NCI-H2227 (cell line): ENCODE results near the gene MIAT.

Experiments
- DNase-seq: peaks from one replicate; lab custom pipeline; 2025; ENCODE audit not compliant: unreplicated experiment; lab: John Stamatoyannopoulos, UW

Gene MIAT

GRCh38 chr22:26665813-26666231, 8.4 kb downstream of the MIAT start:
- no peak for DNase-seq

- no peak for DNase-seq
Observed at GRCh38 chr22:26667140-26667539, 9.8 kb downstream of the MIAT start.

- peak; percentile 30 for DNase-seq
Observed at GRCh38 chr22:26669060-26669481, 11.7 kb downstream of the MIAT start.

DNA sequence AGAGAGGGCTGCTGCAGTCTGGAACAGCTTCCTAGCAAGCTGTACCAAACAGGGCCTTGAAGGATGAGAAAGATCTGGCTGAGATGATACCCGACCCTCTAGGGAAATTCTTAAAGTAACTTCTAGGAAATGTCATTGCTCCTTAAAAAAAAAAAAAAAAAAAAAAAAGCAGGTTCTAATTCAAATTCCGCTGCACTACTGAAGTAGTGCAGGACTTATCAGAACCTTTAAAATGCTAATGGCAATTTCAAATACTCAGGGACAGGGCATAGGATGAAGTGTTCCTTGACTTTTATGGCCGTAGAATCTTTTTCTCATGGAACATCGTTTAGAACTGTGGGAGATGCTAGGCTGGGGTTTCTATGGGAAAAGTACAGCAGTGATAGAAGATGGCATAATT, 13.1 kb downstream of the MIAT start:
- DNase-seq = no peak

- DNase-seq = peak; percentile 12
Observed at GRCh38 chr22:26671317-26672059, 14.1 kb downstream of the MIAT start.

GRCh38 chr22:26672060-26672471, 14.7 kb downstream of the MIAT start:
- no peak for DNase-seq

GRCh38 chr22:26672590-26673468, 15.4 kb downstream of the MIAT start:
- DNase-seq = peak; percentile 98

- no peak for DNase-seq
Observed at GRCh38 chr22:26673486-26673885, 16.1 kb downstream of the MIAT start.

DNA sequence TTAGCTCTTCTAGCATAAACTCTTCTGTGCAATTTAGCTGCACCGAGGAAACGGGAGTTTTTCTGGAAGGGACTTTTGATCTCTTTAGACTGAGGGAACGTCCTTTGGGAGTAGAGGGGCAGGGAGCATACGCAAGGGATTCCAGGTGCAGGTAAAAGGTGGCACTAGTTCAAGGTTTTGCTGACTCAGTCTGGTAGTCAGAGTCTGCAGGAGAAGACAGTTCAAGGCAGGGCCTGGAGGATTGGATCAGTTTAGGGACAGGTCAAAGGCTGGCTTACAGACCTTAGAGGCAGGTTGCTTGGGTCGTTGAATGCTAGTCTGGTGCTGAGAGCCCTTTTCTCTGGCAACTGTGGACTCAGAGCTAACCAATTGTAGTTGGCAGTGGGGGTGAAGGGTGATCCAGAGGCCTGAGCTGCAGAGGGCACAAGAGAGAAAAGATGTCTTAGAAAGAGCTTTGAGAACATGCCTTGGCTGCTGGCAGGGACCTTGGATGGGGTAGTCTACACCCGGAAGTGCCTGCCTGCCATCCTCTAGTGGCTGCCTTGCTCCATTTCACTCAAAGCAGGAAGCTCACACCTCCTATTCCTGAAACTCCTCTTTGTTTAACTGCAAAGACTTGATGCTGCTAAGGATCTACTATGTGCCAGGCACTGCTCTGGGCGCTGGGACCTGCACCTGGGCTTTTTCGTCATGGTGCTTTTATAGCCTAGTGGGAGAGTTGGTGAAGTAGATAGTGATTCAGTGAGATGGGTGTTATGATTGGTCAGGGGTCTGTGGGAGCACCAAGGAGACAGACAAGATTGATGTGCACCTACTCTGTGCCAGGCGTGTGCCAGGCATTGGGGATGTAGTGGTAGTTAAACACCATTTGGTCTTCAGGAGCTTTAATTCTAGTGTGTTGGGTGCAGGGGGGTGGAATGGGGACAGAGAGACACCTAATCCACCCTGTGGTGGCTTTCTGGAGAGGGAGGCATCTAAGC, 17.1 kb downstream of the MIAT start:
- no peak for DNase-seq

GRCh38 chr22:26675687-26676268, 18.4 kb downstream of the MIAT start:
- no peak for DNase-seq

DNA sequence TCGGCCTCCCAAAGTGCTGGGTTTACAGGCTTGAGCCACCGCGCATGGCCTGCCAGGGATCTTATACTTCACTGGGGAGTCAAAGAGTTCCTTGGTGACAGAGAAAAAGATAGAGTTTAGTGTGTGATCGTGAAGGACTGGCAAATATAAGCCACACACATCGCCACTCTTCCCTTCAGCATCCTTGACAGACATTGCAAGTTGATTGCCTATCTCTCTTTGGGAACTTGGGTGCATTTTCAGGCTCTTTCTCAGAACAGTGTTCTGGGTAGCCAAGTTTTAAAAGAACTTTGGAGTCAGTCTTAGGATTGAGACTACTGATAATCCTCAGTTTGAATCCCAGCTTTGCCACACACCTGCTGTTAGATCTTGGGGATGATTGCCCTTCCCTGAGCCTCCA, 19.8 kb downstream of the MIAT start:
- no peak for DNase-seq

GRCh38 chr22:26679003-26679629, 21.7 kb downstream of the MIAT start:
- peak; percentile 76 for DNase-seq

DNA sequence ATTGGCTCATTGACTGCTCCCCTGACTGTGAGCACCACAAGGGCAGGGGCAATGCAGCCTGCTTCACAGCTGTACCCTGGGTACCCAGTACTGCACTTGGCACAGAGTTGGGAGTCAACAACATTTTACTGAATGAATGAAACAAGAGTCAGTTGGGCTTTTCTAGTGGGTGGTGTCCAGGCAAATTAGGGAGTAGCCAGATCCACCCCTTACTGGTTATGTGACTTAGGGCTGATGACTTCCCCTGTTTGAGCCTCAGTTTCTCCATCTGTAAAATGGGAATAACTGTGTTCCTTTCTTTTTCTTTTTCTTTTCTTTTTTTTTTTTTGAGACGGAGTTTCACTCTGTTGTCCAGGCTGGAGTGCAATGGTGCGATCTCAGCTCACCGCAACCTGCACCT, 23.1 kb downstream of the MIAT start:
- no peak for DNase-seq

DNA sequence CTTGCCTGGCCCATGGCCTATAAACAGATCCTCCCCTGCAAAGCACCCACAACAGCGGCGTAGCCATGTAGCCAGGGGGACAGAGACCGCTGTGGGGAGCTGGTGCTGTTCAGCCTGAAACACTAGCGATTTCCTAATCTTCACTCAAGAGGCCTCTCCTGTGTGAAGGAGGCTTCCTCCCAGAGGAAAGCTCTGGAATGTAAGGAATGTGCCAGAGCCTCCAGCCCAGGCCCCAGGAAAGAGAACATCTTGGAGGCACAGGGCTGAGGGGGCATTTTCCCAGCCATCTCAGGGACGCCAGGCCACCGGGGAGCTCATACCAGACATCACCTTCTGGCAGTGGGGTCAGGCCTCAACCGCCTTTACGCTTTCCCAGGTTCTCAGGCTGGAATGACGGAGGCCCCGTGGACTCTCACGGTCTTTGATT, 24.0 kb downstream of the MIAT start:
- no peak for DNase-seq

DNA sequence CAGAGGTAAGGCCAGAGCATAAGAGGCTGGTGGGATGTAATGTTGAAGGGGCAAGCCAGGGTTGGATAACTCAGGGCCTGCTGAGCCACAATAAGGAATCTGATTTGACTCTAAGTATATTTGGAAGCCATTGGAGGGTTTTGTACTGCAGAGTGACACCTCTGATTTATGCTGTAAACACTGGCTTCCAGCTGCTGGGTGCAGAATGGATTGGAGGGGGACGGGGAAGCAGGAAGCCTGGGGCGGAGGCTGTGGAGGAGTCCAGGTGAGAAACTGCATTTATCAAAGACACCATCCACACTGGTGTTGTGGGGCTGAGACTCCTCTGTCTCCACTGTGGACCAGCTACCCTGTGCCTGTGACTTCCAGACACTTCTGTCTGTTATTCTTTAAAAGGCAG, 26.8 kb downstream of the MIAT start:
- no peak for DNase-seq

DNA sequence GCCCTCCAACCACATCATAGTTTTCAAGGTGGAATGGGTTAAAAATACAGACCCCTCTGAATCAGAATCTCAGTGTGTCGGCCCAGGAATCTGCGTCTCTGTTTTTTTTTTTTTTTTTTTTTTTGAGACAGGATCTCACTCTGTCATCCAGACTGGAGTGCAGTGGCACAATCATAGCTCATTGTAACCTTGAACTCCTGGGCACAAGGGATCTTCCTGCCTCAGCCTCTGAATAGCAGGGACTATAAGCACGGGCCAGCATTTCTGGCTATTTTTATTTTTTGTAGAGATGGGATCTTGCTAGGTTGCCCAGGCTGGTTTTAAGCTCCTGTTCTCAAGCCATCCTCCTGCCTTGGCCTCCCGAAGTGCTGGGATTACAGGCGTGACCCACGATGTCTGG, 28.2 kb downstream of the MIAT start:
- DNase-seq = no peak

- DNase-seq = no peak
Observed at GRCh38 chr22:26687439-26687838, 30.1 kb downstream of the MIAT start.

DNA sequence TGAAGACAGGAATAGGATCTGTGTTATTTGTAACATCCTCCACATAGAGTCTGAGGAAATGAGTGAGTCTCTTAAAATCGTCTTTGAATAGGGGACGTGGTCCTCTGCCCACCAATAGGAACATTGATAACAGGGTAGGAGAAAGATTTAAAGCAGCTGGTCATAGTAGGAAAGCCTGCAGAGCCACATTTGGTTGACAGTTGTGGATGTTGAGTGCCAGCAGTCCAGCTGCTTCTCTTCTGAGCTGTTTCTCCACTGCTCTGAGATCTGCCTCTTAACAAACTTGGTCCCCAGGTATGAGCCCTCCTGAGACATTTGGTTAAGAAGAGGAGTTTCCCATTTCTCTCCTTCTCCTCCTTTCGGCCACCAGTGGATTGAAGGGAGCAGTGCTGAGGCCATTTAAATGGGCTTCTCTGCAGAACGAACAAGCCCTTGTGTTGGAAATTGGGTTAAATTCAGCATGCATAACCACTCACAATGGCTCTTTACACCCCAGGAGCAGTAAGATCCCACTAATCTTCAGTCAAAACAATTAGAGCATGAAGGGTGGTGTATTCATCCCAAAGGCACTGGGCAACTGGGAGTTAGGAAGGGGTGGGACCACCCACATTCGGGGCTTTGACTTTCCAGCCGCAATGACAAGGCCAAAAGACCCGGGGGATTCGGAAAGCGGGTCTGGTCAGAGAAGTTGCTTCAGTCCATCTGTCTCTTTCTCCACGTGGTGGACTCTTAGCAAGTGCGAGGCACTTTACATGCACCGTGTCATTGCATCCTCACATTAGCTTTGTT, 32.3 kb downstream of the MIAT start:
- no peak for DNase-seq

- no peak for DNase-seq
Observed at GRCh38 chr22:26690654-26691376, 33.4 kb downstream of the MIAT start.
